GM19239 (cell line): Measurements from ENCODE around the gene USP17L5.
"Not testable (repeated sequence)": the region's sequence is repeated elsewhere in the genome, so short reads cannot be mapped to it uniquely, and the experiment has no call there.

ENCODE experiments used
- DNase-seq: peaks from one replicate; pipeline ENCODE4 v3.0.0; 2011; ENCODE audit warnings: low spot score; ENCODE audit not compliant: insufficient read length
- FAIRE-seq: peaks from 2 replicates; lab custom pipeline; 2011; peaks lifted over from hg19 to GRCh38; lab: Jason Lieb, UNC

USP17L5 gene

GRCh38 chr4:9339103-9339502 is at the start of gene USP17L5:
USP17L5 (plus strand) TSS chr4:9339403; CDS start chr4:9339403, 0 bp downstream.
- not testable (repeated sequence) for FAIRE-seq, DNase-seq

- not testable (repeated sequence) for DNase-seq, FAIRE-seq
Observed at GRCh38 chr4:9324191-9324590, 15.0 kb upstream of the USP17L5 start.

- FAIRE-seq, DNase-seq: not testable (repeated sequence)
Observed at GRCh38 chr4:9324865-9325264, 14.3 kb upstream of the USP17L5 start, which contains the start of gene USP17L24. USP17L24 (plus strand) TSS chr4:9325165; CDS start chr4:9325165, 0 bp downstream.

GRCh38 chr4:9329611-9330010 is 9.6 kb upstream of the USP17L5 start, which contains the start of gene USP17L25:
USP17L25 (plus strand) TSS chr4:9329911; CDS start chr4:9329911, 0 bp downstream.
- not testable (repeated sequence) for FAIRE-seq

GRCh38 chr4:9334358-9334757 is 4.8 kb upstream of the USP17L5 start, which contains the start of gene USP17L26:
USP17L26 (plus strand) TSS chr4:9334658; CDS start chr4:9334658, 0 bp downstream.
- FAIRE-seq, result not testable (repeated sequence)

More at GRCh38 chr4:9329611-9330010, 9.6 kb upstream of the USP17L5 start, which contains the start of gene USP17L25:
- DNase-seq, result not testable (repeated sequence)

GRCh38 chr4:9343848-9344247 is 4.6 kb downstream of the USP17L5 start, which contains the start of gene USP17L27:
USP17L27 (plus strand) TSS chr4:9344148; CDS start chr4:9344148, 0 bp downstream.
- not testable (repeated sequence) for FAIRE-seq, DNase-seq

More at GRCh38 chr4:9334358-9334757, 4.8 kb upstream of the USP17L5 start, which contains the start of gene USP17L26:
- not testable (repeated sequence) for DNase-seq

- not testable (repeated sequence) for FAIRE-seq
Observed at GRCh38 chr4:9348593-9348992, 9.4 kb downstream of the USP17L5 start, which contains the start of gene USP17L28. USP17L28 (plus strand) TSS chr4:9348893; CDS start chr4:9348893, 0 bp downstream.

GRCh38 chr4:9350866-9351265 is 11.7 kb downstream of the USP17L5 start:
- not testable (repeated sequence) for FAIRE-seq, DNase-seq

More at GRCh38 chr4:9348593-9348992, 9.4 kb downstream of the USP17L5 start, which contains the start of gene USP17L28:
- DNase-seq, result not testable (repeated sequence)

GRCh38 chr4:9353338-9353737 is 14.1 kb downstream of the USP17L5 start, which contains the start of gene USP17L29:
USP17L29 (plus strand) TSS chr4:9353638; CDS start chr4:9353638, 0 bp downstream.
- not testable (repeated sequence) for FAIRE-seq

GRCh38 chr4:9362829-9363228 is 23.6 kb downstream of the USP17L5 start, which contains the start of gene USP17L30:
USP17L30 (plus strand) TSS chr4:9363129; CDS start chr4:9363129, 0 bp downstream.
- FAIRE-seq, DNase-seq: not testable (repeated sequence)

More at GRCh38 chr4:9353338-9353737, 14.1 kb downstream of the USP17L5 start, which contains the start of gene USP17L29:
- not testable (repeated sequence) for DNase-seq

- DNase-seq, FAIRE-seq: not testable (repeated sequence)
Observed at GRCh38 chr4:9379881-9380280, 40.7 kb downstream of the USP17L5 start.

GRCh38 chr4:9381012-9381534 is 41.9 kb downstream of the USP17L5 start:
- DNase-seq, result peak; percentile 9
- not testable (repeated sequence) for FAIRE-seq

GRCh38 chr4:9384126-9384525 is 44.9 kb downstream of the USP17L5 start:
- no peak for FAIRE-seq
- no peak for DNase-seq

GRCh38 chr4:9389001-9389400 is 49.8 kb downstream of the USP17L5 start:
- FAIRE-seq, result peak; percentile 26
- not testable (repeated sequence) for DNase-seq
